ENCODE results near the gene VRK3.

GRCh38 chr19:50003810-50004419 is 21.3 kb downstream of the VRK3 start:
- TF ChIP-seq POLR2A (IDR thresholded peaks at IDR 0.05) = no peak
- no peak for TF ChIP-seq CTCF (IDR thresholded peaks at IDR 0.05)

Data from testis (tissue), 2 donors.